GM23248 (cell line): ENCODE data around the gene AGL.

ENCODE experiments used
- EZH2 ChIP-seq: fragments of 200-600 bp; sonication (generic); IDR thresholded peaks from 2 replicates; pipeline ENCODE4 v1.6.1; 2018; ENCODE audit warnings: antibody characterized with exemption, mild to moderate bottlenecking; ENCODE audit not compliant: insufficient read depth, poor library complexity, severe bottlenecking
- EZH2phosphoT487 ChIP-seq: fragments of 200-600 bp; sonication (generic); IDR thresholded peaks from 2 replicates; pipeline ENCODE4 v1.6.1; 2018; ENCODE audit warnings: antibody characterized with exemption, moderate library complexity, mild to moderate bottlenecking, low read depth; ENCODE audit not compliant: insufficient read depth

DNA sequence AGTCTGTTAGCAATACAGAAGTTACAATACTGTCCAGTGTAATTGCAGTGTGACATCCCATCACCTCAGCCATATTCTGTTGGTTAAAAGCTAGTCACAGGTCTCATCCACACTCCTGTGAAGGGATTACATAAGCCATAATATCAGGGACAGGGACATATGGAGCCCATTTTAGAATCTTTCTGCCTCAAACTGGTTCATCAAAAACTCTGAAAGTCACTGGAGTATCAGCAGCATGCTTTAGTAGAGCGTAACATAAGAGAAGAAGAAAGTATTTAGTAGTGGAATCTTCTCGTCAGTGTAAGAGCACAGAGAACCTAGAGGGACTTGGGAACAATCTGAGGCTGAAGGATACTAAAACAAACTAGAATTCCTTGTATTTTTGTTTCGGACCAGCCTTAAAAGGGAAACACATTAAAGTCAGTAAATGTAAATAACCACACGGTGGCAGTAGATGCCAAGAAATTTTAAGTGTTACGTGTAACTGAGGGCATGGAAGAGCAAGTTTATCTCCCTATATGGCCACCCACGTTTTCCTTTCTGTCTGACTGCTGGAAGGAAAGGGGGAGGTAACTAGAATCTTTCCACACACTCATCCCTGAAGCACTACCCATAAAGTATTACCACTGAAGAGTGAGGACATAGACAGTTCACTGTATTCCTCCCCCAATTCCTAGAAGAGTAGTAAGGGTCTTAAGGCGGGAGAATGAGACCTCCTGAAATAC lies 41.6 kb upstream of the AGL start:
- TF ChIP-seq EZH2, result no peak
- no peak for TF ChIP-seq EZH2phosphoT487
